IMR-90 (cell line): ENCODE measurements around the gene SH3BGRL. TPM values are rescaled to one million over a fixed set of nuclear protein-coding genes. Genes with fewer than 3 reads are reported as not detected.

Source experiments
- ATAC-seq: fragments of 200-7000 bp; cut with Tn5 transposase; 2 replicates; pipeline ENCODE4 v1.9.1; 2020; ENCODE audit warnings: low read depth, mild to moderate bottlenecking, moderate library complexity
- BruUV-seq: library from RNA; stranded (reverse); fragments of 400-500 nt; replicated peaks from 2 replicates; lab custom pipeline; 2021; lab: Mats Ljungman, UMichigan
- CTCF ChIA-PET: fragments of 300-600 bp; formaldehyde crosslinking; extraction: SDS; loops from one replicate; lab custom pipeline; 2021; ENCODE audit warnings: antibody characterized with exemption; lab: Yijun Ruan, JAX
- POLR2A ChIA-PET: fragments of 300-600 bp; sonication (Branson Sonifier 250); formaldehyde crosslinking; loops from one replicate; lab custom pipeline; 2022; ENCODE audit warnings: antibody characterized with exemption; ENCODE audit not compliant: unreplicated experiment; lab: Charles Lee
- DNase-seq: peaks from one replicate; pipeline ENCODE4 v3.0.0; 2013
- H2AFZ ChIP-seq: replicated peaks from 2 replicates; pipeline ENCODE3; 2013; ENCODE audit warnings: low read length, mild to moderate bottlenecking; ENCODE audit not compliant: poor library complexity
- H2AK5ac ChIP-seq: 2 replicates; pipeline ENCODE4 v1.6.1; 2013; ENCODE audit warnings: low read depth, low read length, inconsistent platforms
- H2AK9ac ChIP-seq: replicated peaks from 2 replicates; pipeline ENCODE3; 2013; ENCODE audit warnings: mild to moderate bottlenecking, low read depth, low read length, moderate library complexity; ENCODE audit not compliant: poor library complexity
- H2BK120ac ChIP-seq: 2 replicates; pipeline ENCODE4 v1.6.1; 2013; ENCODE audit warnings: low read depth, low read length, inconsistent platforms
- H2BK15ac ChIP-seq: 3 replicates; pipeline ENCODE4 v1.6.1; 2013; ENCODE audit warnings: low read depth, low read length, inconsistent platforms
- H2BK20ac ChIP-seq: 2 replicates; pipeline ENCODE4 v1.6.1; 2013; ENCODE audit warnings: low read depth, mild to moderate bottlenecking, inconsistent platforms, low read length, moderate library complexity
- H2BK5ac ChIP-seq: 2 replicates; pipeline ENCODE4 v1.6.1; 2013; ENCODE audit warnings: mild to moderate bottlenecking, low read depth, low read length, inconsistent platforms; ENCODE audit not compliant: poor library complexity, severe bottlenecking
- H3K14ac ChIP-seq: replicated peaks from 2 replicates; pipeline ENCODE4 v1.6.1; 2013; ENCODE audit warnings: low read depth, low read length, inconsistent platforms
- H3K18ac ChIP-seq: 2 replicates; pipeline ENCODE4 v1.6.1; 2013; ENCODE audit warnings: low read depth, low read length, control low read depth
- H3K23ac ChIP-seq: 2 replicates; pipeline ENCODE4 v1.6.1; 2013; ENCODE audit warnings: low read depth, low read length, inconsistent platforms
- H3K27ac ChIP-seq: 2 replicates; pipeline ENCODE4 v1.5.1; 2013; ENCODE audit warnings: mild to moderate bottlenecking, control low read depth, low read length; ENCODE audit not compliant: insufficient read depth
- H3K27me3 ChIP-seq: 2 replicates; pipeline ENCODE4 v1.6.1; 2013; ENCODE audit warnings: low read length; ENCODE audit not compliant: control insufficient read depth, insufficient read depth
- H3K36me3 ChIP-seq: 2 replicates; pipeline ENCODE4 v1.6.1; 2013; ENCODE audit warnings: low read length, mixed read lengths; ENCODE audit not compliant: control insufficient read depth, insufficient read depth
- H3K4ac ChIP-seq: 2 replicates; pipeline ENCODE4 v1.6.1; 2013; ENCODE audit warnings: low read depth, low read length, inconsistent platforms
- H3K4me1 ChIP-seq: 2 replicates; pipeline ENCODE4 v1.6.1; 2013; ENCODE audit warnings: low read length, mixed read lengths; ENCODE audit not compliant: control insufficient read depth, insufficient read depth
- H3K4me2 ChIP-seq: 2 replicates; pipeline ENCODE4 v1.6.1; 2013; ENCODE audit warnings: low read depth, mild to moderate bottlenecking, control low read depth, low read length, moderate library complexity
- H3K4me3 ChIP-seq: 2 replicates; pipeline ENCODE4 v1.5.1; 2013; ENCODE audit warnings: low read depth, mild to moderate bottlenecking, control low read depth, low read length, moderate library complexity; ENCODE audit not compliant: insufficient read depth
- H3K56ac ChIP-seq: 2 replicates; pipeline ENCODE4 v1.6.1; 2013; ENCODE audit warnings: low read length, inconsistent platforms; ENCODE audit not compliant: insufficient read depth; ENCODE audit errors: extremely low read depth
- H3K79me1 ChIP-seq, 2 experiments: 2 replicates each; pipeline ENCODE4 v1.6.1; 2013; ENCODE audit warnings: low read length in 2 of 2, inconsistent platforms in 1 of 2, low read depth in 1 of 2
- H3K9ac ChIP-seq: 2 replicates; pipeline ENCODE4 v1.6.1; 2013; ENCODE audit warnings: low read depth, low read length, control low read depth
- H3K9me1 ChIP-seq: 2 replicates; pipeline ENCODE4 v1.6.1; 2013; ENCODE audit warnings: low read length, inconsistent platforms; ENCODE audit not compliant: insufficient read depth
- H3K9me3 ChIP-seq: 2 replicates; pipeline ENCODE4 v1.6.1; 2013; ENCODE audit warnings: low read length; ENCODE audit not compliant: control insufficient read depth, insufficient read depth
- H4K20me1 ChIP-seq: 2 replicates; pipeline ENCODE4 v1.6.1; 2013; ENCODE audit warnings: low read length, inconsistent platforms; ENCODE audit not compliant: insufficient read depth
- H4K5ac ChIP-seq: 2 replicates; pipeline ENCODE4 v1.6.1; 2013; ENCODE audit warnings: mild to moderate bottlenecking, low read depth, low read length, control low read depth
- H4K8ac ChIP-seq, 2 experiments: 2 replicates each; pipeline ENCODE4 v1.6.1; 2013; ENCODE audit warnings: low read depth in 2 of 2, low read length in 2 of 2, control low read depth in 1 of 2, inconsistent platforms in 1 of 2
- H4K91ac ChIP-seq: 2 replicates; pipeline ENCODE4 v1.6.1; 2013; ENCODE audit warnings: low read depth, low read length, inconsistent platforms; ENCODE audit not compliant: insufficient read depth
- BHLHE40 ChIP-seq: fragments of 150-350 bp; IDR thresholded peaks from 2 replicates; pipeline ENCODE4 v1.6.1; 2016; ENCODE audit warnings: mild to moderate bottlenecking, low read depth, low read length
- CEBPB ChIP-seq: IDR thresholded peaks from 2 replicates; pipeline ENCODE4 v1.6.1; 2012; ENCODE audit warnings: low read depth, low read length, improper control_type of control experiment
- CHD1 ChIP-seq: IDR thresholded peaks from 2 replicates; pipeline ENCODE4 v1.6.1; 2012; ENCODE audit warnings: low read depth, low read length, improper control_type of control experiment
- CTCF ChIP-seq: conservative IDR thresholded peaks from 2 replicates; pipeline ENCODE4 v1.5.1; 2012; ENCODE audit warnings: mild to moderate bottlenecking, low read depth, low read length, improper control_type of control experiment
- ELK1 ChIP-seq: fragments of 150-350 bp; IDR thresholded peaks from 2 replicates; pipeline ENCODE4 v1.6.1; 2016; ENCODE audit warnings: low read depth, mild to moderate bottlenecking, low read length, moderate library complexity, borderline replicate concordance
- FOS ChIP-seq: fragments of 150-350 bp; IDR thresholded peaks from 2 replicates; pipeline ENCODE4 v1.6.1; 2016; ENCODE audit warnings: low read depth, low read length
- MAFK ChIP-seq: IDR thresholded peaks from 2 replicates; pipeline ENCODE4 v1.6.1; 2012; ENCODE audit warnings: low read depth, low read length, improper control_type of control experiment
- MXI1 ChIP-seq: IDR thresholded peaks from 2 replicates; pipeline ENCODE4 v1.6.1; 2012; ENCODE audit warnings: low read depth, mild to moderate bottlenecking, low read length, moderate library complexity, borderline replicate concordance
- NFE2L2 ChIP-seq: fragments of 150-350 bp; IDR thresholded peaks from 2 replicates; pipeline ENCODE4 v1.6.1; 2016; ENCODE audit warnings: low read depth, mild to moderate bottlenecking, low read length
- POLR2A ChIP-seq: IDR thresholded peaks from 2 replicates; pipeline ENCODE4 v1.6.1; 2012; ENCODE audit warnings: mild to moderate bottlenecking, low read depth, low read length
- RAD21 ChIP-seq: IDR thresholded peaks from 2 replicates; pipeline ENCODE4 v1.6.1; 2012; ENCODE audit warnings: low read length, improper control_type of control experiment
- RCOR1 ChIP-seq: IDR thresholded peaks from 2 replicates; pipeline ENCODE4 v1.6.1; 2012; ENCODE audit warnings: mild to moderate bottlenecking, low read length, improper control_type of control experiment; ENCODE audit not compliant: insufficient replicate concordance
- RFX5 ChIP-seq: IDR thresholded peaks from 2 replicates; pipeline ENCODE4 v1.8.0; 2012; ENCODE audit warnings: low read depth, mild to moderate bottlenecking, low read length, moderate library complexity
- SMC3 ChIP-seq: fragments of 150-350 bp; IDR thresholded peaks from 2 replicates; pipeline ENCODE4 v1.6.1; 2016; ENCODE audit warnings: low read depth, mild to moderate bottlenecking, antibody characterized with exemption, low read length, moderate library complexity
- WGBS, 2 experiments: methylation state at CpG; one replicate each; pipeline versions ENCODE4 v1.1.5 to v1.1.7; 2013; ENCODE audit warnings: missing lambda C conversion rate in 2 of 2; ENCODE audit not compliant: insufficient read length in 1 of 2; ENCODE audit errors: extremely low coverage in 2 of 2; 5-methylcytosine and 5-hydroxymethylcytosine counted together
- dilution Hi-C: fragments of 300-500 bp; cut with HindIII; formaldehyde crosslinking; loops from one replicate; pipeline ENCODE4 v1.14.3; 2018; ENCODE audit warnings: low sequenced_read_pairs; ENCODE audit not compliant: unreplicated experiment
- in situ Hi-C: fragments of 300-500 bp; cut with MboI; formaldehyde crosslinking; loops from 3 replicates; pipeline ENCODE4 v1.14.3; 2019; ENCODE audit warnings: low sequenced_read_pairs, inconsistent platforms, mixed read lengths
- intact Hi-C: fragments of 100-400 bp; cut with micrococcal nuclease; formaldehyde crosslinking; loops from 2 replicates; pipeline ENCODE4 v1.10.0; 2022
- polyA plus RNA-seq, 3 experiments: library from polyadenylated mRNA; depleted of rRNA; stranded (reverse); fragments of >200 nt; gene quantifications; 2 replicates each; pipeline ENCODE4 v1.2.3, GENCODE V29; 2012; ENCODE audit warnings: low replicate concordance in 1 of 3
- total RNA-seq: library from RNA; depleted of rRNA; stranded (reverse); fragments of >200 nt; gene quantifications from 2 replicates; pipeline ENCODE4 v1.2.3, GENCODE V29; 2012

The SH3BGRL gene
- total and polyA plus RNA-seq, 2 of the 4 experiments (the other 2 are of a cell fraction): 50.7 to 110 TPM

GRCh38 chrX:81301877-81302276 lies 100.0 kb downstream of the SH3BGRL start:
- no peak overlapping the region for H3K4ac ChIP-seq
- H3K56ac ChIP-seq: no peak overlapping the region
- peak; percentile 8 for DNase-seq
- H2BK20ac ChIP-seq: no peak overlapping the region
- no peak overlapping the region for H3K14ac ChIP-seq
- no peak overlapping the region for H3K27ac ChIP-seq
- CTCF ChIA-PET: interaction anchor here (0.5 kb wide), 1 partner anchor 466 kb away, joined by 3 read pairs; no protein-coding TSS in a partner anchor
- no TSS peak for BruUV-seq
- H2AFZ ChIP-seq: no peak overlapping the region
- dilution Hi-C loops (no loop called here), in situ Hi-C loops (no loop called here), intact Hi-C loops (no loop called here)
- no peak overlapping the region for H2BK120ac ChIP-seq
- H3K9ac ChIP-seq: no peak overlapping the region
- H3K4me3 ChIP-seq: no peak overlapping the region
- no peak overlapping the region for H2BK5ac ChIP-seq
- H4K8ac ChIP-seq: no peak overlapping the region
- H3K9me1 ChIP-seq: no peaks in the 10 kb centered on the region
- H4K5ac ChIP-seq: no peak overlapping the region
- no peak overlapping the region for H3K4me2 ChIP-seq
- no peaks in the 10 kb centered on the region for H4K20me1 ChIP-seq
- no CpG with 5 or more reads among the region's 1 CpG for WGBS, 2 experiments
- TF ChIP-seq BHLHE40 (no peak), FOS (no peak), POLR2A (no peak), MXI1 (no peak), RCOR1 (no peak), SMC3 (no peak), NFE2L2 (no peak), ELK1 (no peak), CEBPB (no peak), RFX5 (no peak), RAD21 (no peak), MAFK (no peak), CHD1 (no peak), CTCF (no peak)
- H2AK9ac ChIP-seq: no peak overlapping the region
- POLR2A ChIA-PET: no interaction called here
- H3K23ac ChIP-seq: no peak overlapping the region
- no peaks in the 10 kb centered on the region for H3K79me1 ChIP-seq
- H4K91ac ChIP-seq: no peak overlapping the region
- no peaks in the 10 kb centered on the region for H3K27me3 ChIP-seq
- H2BK15ac ChIP-seq: no peak overlapping the region
- ATAC-seq: no peak
- no peak overlapping the region for H2AK5ac ChIP-seq
- no peak overlapping the region for H3K18ac ChIP-seq
- no peaks in the 10 kb centered on the region for H3K4me1 ChIP-seq
- H3K9me3 ChIP-seq: no peaks in the 10 kb centered on the region
- no peaks in the 10 kb centered on the region for H3K36me3 ChIP-seq
